BE2C (cell line): ENCODE measurements around the gene NPEPL1.

ENCODE experiments used
- DNase-seq: peaks from one replicate; pipeline ENCODE4 v3.0.0-alpha.2; 2020
- H3K27me3 ChIP-seq: fragments of 250-450 bp; sonication (Bioruptor Pico); 2 replicates; pipeline ENCODE4 v1.5.1; 2020; ENCODE audit warnings: mild to moderate bottlenecking
- H3K36me3 ChIP-seq: fragments of 250-450 bp; sonication (Bioruptor Pico); 2 replicates; pipeline ENCODE4 v1.5.1; 2020; ENCODE audit warnings: mild to moderate bottlenecking
- H3K4me1 ChIP-seq: fragments of 250-450 bp; sonication (Bioruptor Pico); 2 replicates; pipeline ENCODE4 v1.5.1; 2020
- H3K4me3 ChIP-seq: 2 replicates; pipeline ENCODE4 v1.5.1; 2011; ENCODE audit warnings: low read depth, low read length
- H3K9me3 ChIP-seq: fragments of 250-450 bp; sonication (Bioruptor Pico); 2 replicates; pipeline ENCODE4 v1.5.1; 2020
- TF ChIP-seq, protein P1 (sequence below): IDR thresholded peaks from 2 replicates; pipeline ENCODE4 v1.5.1; 2012; ENCODE audit warnings: mild to moderate bottlenecking, low read depth, low read length

Gene NPEPL1

GRCh38 chr20:58651946-58652605 lies 40.5 kb upstream of the NPEPL1 start:
- no peaks in the 10 kb centered on the region for H3K27me3 ChIP-seq
- no peak for DNase-seq
- TF ChIP-seq, protein P1, sequence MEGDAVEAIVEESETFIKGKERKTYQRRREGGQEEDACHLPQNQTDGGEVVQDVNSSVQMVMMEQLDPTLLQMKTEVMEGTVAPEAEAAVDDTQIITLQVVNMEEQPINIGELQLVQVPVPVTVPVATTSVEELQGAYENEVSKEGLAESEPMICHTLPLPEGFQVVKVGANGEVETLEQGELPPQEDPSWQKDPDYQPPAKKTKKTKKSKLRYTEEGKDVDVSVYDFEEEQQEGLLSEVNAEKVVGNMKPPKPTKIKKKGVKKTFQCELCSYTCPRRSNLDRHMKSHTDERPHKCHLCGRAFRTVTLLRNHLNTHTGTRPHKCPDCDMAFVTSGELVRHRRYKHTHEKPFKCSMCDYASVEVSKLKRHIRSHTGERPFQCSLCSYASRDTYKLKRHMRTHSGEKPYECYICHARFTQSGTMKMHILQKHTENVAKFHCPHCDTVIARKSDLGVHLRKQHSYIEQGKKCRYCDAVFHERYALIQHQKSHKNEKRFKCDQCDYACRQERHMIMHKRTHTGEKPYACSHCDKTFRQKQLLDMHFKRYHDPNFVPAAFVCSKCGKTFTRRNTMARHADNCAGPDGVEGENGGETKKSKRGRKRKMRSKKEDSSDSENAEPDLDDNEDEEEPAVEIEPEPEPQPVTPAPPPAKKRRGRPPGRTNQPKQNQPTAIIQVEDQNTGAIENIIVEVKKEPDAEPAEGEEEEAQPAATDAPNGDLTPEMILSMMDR, result 0 out of 2 replicates have a peak, but pooled peaks have one; percentile 4
- H3K4me1 ChIP-seq, result no peaks in the 10 kb centered on the region; the same call in none of the 2 replicates
- H3K36me3 ChIP-seq, result no peaks in the 10 kb centered on the region
- H3K9me3 ChIP-seq, result no peaks in the 10 kb centered on the region
- H3K4me3 ChIP-seq, result peak overlapping the region; percentile 98

GRCh38 chr20:58652606-58653294 lies 39.9 kb upstream of the NPEPL1 start:
- Histone ChIP-seq H3K36me3 (no peaks in the 10 kb centered on the region), H3K27me3 (no peaks in the 10 kb centered on the region), H3K9me3 (no peaks in the 10 kb centered on the region), H3K4me1 (peaks cover 4% of the 10 kb centered on the region; the same call in 1 of the 2 replicates), H3K4me3 (peak overlapping the region; percentile 98)
- TF ChIP-seq, protein P1, result no peak
- no peak for DNase-seq

GRCh38 chr20:58654337-58654736 lies 38.3 kb upstream of the NPEPL1 start:
- DNase-seq, result no peak
- Histone ChIP-seq H3K9me3 (no peaks in the 10 kb centered on the region), H3K27me3 (no peaks in the 10 kb centered on the region), H3K36me3 (no peaks in the 10 kb centered on the region), H3K4me3 (peak overlapping the region; percentile 98), H3K4me1 (peaks cover 4% of the 10 kb centered on the region; the same call in 1 of the 2 replicates)
- TF ChIP-seq, protein P1, result no peak

DNA sequence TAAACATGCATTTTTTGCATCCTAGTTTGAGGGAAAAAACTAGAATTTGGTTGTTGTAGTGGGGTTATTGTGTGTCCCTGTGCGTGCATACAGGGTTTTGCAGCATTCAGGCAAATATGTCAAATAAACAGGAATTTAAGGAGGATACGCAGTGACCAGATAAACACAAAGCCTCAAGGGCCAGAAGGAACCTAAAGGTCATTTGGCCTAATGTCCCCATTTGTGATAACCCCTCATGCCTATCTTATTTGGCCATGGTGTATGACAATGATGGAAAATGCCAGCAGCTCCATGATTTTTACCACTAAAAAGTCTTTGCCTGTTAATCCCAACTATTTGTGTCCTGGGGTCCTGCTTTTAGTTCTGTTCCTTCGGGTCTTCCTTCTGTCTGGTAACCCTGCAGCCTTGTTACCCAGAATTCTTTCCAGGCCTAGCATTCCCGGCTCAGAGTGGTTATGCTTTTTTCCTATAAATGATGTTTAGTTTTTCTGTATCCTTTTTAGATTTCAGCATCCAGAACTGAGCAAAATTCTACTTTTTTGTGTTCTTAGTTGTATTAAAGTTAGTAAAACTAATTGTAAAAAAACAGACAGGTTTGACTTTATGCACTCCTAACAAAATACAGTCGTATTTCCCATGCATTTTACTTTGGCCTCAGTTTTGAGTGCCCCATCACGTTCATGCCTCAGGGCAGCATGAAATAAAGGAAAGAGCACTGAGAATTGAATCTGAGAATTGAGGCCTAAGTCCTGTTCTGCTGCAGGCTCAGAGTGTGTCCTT lies 37.1 kb upstream of the NPEPL1 start:
- TF ChIP-seq, protein P1, result no peak
- Histone ChIP-seq H3K4me1 (peaks cover 4% of the 10 kb centered on the region; the same call in 1 of the 2 replicates), H3K9me3 (no peaks in the 10 kb centered on the region), H3K36me3 (no peaks in the 10 kb centered on the region), H3K27me3 (no peaks in the 10 kb centered on the region), H3K4me3 (no peak overlapping the region)
- no peak for DNase-seq

- Histone ChIP-seq H3K4me3 (peak overlapping the region; percentile 6; the same call in 1 of the 2 replicates), H3K4me1 (peaks cover 4% of the 10 kb centered on the region; the same call in 1 of the 2 replicates), H3K27me3 (no peaks in the 10 kb centered on the region), H3K36me3 (peaks cover 2% of the 10 kb centered on the region; the same call in 1 of the 2 replicates), H3K9me3 (no peaks in the 10 kb centered on the region)
- DNase-seq, result no peak
- TF ChIP-seq, protein P1, result no peak
Observed at GRCh38 chr20:58656831-58657230, 35.8 kb upstream of the NPEPL1 start.
